Sciatic nerve (tissue), 2 donors: Measurements from ENCODE around the gene SUSD1. TPM values are rescaled to one million over a fixed set of nuclear protein-coding genes. Genes with fewer than 3 reads are reported as not detected.

Source experiments
- ATAC-seq: fragments of 200-7000 bp; cut with Tn5 transposase; one replicate; pipeline ENCODE4 v1.9.1; 2020; ENCODE audit warnings: mild to moderate bottlenecking, moderate library complexity
- DNase-seq: peaks from one replicate; pipeline ENCODE4 v3.0.0-alpha.2; 2020; ENCODE audit warnings: low spot score
- intact Hi-C: fragments of 100-400 bp; cut with DNase I; formaldehyde crosslinking; loops from one replicate; pipeline ENCODE4 v1.14.2; 2022
- total RNA-seq: library from RNA; stranded (reverse); fragmentation: NEBNext Ultra II Directional; extraction: Animal tissue kit (Norgen Biotek cat#: 25700); gene quantifications from one replicate; pipeline ENCODE4 v1.2.1, GENCODE V29; 2021
- donor health status: DM: no; HTN: no; CAD: no.
- donor health status: DM: no; HTN: no; CAD: no.

Gene SUSD1
- total RNA-seq, 1 donor from 2014 or later = 12.8 TPM

DNA sequence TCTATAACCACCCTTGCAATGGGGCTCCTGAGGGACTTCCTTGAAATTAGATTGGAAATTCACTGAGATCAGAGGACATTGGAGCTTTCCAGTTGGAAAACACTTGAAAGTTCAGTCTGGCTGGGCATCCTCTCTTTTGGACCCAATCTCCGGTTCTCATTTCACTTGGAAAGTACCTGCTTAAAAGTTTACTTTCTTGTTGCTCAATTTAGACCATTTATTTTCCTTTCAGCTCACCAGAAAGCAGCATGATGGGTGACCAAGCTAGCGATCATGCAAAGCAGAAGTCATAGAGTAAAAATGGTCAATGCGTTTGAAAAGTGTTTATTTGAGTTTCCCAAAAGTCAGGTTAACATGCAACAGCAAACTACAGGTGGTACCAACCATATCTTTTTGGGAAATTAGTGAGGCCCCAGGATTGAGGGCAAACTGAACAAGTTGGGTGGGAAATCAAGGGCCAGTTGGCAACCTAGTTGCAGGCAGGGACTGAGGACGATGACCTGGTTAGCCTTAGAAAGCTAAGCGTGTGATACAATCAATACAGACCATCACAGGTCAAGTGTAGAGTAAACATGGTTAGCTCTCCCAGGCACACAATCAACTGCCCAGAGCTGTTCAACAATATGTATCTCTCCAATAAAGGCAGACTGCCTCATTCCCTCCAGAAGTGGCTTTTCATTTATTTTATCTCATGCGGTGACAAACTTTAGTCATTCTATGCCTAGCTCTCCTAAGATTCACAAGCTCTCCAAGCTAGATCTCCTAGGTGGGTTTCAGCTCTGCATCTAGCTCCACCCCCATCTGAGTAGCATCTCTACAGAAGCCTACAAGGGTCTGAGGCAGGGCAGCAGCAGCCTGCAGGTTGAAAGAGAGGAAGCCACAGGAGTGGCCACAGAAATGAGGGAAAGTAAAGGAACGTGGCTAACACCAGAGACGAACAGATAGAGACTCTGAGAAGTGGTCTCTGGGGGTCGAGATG lies 141.6 kb downstream of the SUSD1 start:
- DNase-seq (no peak), ATAC-seq (no peak)
- intact Hi-C loops = no loop called here

DNA sequence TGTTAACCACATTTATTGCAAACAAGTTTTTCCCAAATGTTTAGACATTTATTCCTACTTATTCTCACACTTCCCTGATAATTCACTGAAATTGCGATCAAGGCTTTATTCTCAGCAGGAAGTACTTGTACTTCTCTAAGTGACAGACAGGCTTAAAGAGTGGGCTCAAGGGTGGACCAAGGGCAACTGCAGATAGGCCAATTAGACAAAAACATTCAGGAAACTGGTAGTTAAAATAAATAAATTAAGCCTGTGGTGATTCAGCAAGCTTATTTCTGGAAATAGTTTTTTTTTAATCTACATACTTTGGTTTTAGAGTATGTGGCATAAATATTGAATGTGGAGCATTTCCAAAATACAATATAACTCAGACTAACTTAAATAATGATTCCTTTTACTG lies 142.4 kb downstream of the SUSD1 start:
- no peak for ATAC-seq
- intact Hi-C loops = no loop called here
- no peak for DNase-seq

DNA sequence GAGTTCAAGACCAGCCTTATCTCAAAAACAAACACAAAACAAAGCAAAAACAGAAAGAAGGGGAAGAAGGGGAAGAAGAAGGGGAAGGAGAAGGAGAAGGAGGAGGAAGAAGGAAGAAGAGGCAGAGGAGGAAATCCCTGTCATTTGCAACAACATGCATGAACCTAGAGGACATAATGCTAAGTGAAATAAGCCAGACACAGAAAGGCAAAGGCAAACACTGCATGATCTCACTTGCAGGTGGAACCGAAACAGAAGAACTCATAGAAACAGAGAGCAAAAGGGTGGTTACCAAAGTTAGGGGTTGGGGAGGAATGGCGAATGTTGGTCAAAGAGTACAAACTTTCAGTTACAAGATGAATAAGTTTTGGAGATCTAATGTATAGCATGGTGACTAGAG lies 143.1 kb downstream of the SUSD1 start:
- intact Hi-C loops = no loop called here
- ATAC-seq = no peak

DNA sequence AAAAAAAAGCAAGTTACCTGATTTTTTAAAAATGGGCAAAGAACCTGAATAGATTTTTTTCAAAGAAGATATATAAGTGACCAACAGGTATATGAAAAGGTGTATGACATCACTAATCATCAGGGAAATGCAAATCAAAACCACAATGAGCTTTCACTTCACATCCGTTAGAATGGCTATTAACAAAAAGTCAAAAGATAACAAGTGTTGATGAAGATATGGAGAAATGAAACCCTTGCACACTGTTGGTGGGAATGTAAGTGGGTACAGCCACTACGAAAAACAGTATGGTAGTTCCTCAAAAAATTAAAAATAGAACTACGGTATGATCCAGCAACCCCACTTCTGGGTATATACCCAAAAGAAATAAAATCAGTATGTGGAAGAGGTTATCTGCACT lies 143.7 kb downstream of the SUSD1 start:
- intact Hi-C loops = no loop called here
- ATAC-seq (no peak), DNase-seq (no peak)

More for the DNA sequence above, 143.1 kb downstream of the SUSD1 start:
- DNase-seq = no peak

DNA sequence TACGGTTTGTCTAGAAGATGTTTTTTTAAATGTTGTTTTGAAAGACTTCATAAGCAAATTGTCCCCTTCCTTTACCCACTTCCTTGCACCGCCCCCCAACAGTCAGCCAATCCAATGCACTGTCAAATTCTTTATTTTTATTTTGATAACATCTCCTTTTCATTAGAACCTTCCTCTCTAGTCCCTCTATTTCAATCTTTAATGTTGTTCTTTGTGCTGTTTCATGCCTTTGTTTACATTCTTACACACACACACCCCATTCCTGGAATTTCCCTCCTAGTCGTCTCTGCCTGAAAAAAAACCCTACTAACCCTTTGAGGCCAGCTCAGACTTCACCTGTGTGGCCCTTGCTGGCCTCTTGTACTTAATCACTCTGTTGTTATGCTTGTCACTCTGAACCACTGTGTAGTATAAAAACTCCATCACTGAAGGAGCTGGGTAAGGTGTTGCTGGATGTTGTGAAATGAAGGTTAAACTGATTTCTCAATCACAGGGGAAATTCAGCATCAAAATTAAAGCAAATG lies 145.1 kb downstream of the SUSD1 start:
- ATAC-seq = peak; percentile 89
- no peak for DNase-seq
- intact Hi-C loops = no loop called here

DNA sequence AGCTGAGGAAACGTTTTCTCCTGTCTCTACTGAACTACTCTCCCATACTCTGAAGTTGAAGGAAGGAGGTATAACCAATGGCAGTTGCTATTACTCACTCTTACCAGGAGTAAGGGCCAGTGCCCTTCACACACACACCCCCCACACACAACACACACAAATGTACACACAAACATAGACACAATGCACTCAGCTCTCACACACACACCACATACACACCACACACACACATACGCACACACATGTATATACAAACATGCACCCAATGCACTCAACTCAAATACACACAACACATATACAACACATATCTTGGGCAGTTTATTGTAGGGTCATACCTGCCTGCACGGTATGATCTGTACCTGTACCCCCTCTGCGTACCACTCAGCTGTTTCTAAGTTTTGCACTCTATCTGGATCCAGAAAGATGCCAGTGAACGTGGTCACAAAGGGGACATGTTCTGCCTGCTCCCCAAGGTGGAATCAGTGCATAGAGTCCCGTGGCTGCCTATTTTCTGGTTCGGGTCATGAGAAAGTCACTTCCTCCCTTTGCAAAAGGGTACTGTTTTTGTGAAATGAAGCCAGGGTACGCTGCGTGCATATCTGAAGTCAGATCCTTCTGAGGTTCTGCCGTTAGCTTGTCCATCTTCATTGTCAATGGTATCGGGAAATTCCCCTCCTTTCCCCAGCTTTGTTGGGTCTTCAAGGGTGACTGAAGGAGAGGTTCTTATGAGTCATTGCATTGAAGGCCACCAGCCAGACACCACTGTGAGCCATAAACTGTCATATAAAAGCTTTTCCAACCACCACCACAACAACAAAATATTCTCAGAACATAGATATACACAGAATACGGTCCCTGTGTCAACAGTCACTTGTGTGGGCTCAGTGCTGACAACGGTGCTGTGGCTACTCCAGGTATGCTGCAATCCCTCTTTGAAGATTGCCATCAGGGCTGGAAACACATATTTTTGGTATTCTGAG lies 146.6 kb downstream of the SUSD1 start:
- intact Hi-C loops = no loop called here
- ATAC-seq (no peak), DNase-seq (no peak)

DNA sequence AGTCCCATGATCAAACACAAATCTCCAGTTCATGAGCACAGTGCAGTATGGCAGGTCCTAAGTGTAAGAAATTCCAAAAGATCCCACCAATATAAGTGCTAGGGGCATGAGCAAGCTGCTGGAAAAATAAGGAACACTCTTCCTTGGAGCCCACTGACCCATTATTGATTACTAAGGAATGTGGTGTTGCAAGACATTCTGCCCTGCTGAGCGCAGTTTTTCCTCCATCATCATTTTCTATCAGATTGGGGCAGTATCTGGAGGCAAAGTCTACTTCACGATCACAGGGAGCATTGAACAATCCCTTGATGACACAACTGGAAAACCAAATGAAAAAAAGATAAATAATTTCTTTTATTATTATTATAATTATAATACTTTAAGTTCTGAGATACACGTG lies 149.2 kb downstream of the SUSD1 start:
- no peak for ATAC-seq
- DNase-seq = no peak
- intact Hi-C loops = no loop called here

DNA sequence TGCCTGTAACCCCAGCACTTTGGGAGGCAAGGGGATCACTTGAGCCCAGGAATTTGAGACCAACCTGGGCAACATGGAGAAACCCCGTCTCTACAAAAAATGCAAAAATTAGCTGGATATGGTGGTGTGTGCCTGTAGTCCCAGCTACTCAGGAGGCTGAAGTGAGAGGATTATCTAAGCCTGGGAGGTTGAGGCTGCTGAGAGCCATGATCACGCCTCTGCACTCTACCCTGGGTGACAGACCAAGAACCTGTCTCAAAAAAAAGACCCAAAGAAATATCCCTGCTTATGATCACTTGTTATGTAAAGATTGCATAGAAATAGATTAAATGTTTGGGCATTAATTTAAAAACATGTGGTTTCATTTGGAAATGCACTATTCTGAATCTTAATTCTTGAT lies 153.4 kb downstream of the SUSD1 start:
- DNase-seq = no peak
- ATAC-seq = no peak
- intact Hi-C loops = no loop called here

DNA sequence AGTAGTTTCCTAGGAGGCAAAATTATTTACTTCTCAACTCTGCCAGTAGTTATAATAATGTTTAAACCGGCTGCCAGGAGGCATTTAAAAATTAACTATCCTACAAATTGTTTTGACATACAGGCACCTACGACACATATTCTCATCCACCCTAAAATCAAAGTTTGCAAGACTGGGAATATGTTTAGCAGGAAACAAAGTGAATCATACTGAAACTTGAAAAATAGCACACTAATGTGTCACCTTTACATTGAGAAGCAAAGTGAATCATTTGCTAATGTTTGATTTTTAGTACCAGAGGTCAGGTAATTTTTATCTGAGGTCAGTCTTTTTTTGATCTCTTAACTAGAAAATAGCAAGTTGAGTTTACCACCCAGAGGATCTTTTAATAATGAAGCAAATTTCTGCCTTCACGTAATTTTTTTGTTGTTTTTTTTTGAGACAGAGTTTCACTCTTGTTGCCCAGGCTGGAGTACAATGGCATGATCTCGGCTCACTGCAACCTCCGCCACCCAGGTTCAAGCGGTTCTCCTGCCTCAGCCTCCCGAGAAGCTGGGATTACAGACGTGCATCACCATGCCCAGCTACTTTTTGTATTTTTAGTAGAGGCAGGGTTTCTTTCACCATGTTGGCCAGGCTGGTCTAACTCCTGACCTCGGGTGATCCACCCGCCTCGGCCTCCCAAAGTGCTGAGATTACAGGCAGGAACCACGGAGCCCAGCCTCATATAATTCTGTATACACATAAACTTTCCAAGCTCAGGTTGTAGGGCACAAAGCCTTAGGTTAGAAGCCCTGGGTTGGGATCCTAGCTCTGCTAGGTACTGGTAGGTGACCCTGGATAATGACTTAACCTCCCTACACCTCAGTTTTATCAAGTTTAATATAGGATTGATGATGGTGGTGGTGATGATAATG lies 154.2 kb downstream of the SUSD1 start:
- DNase-seq (no peak), ATAC-seq (no peak)
- intact Hi-C loops = no loop called here

DNA sequence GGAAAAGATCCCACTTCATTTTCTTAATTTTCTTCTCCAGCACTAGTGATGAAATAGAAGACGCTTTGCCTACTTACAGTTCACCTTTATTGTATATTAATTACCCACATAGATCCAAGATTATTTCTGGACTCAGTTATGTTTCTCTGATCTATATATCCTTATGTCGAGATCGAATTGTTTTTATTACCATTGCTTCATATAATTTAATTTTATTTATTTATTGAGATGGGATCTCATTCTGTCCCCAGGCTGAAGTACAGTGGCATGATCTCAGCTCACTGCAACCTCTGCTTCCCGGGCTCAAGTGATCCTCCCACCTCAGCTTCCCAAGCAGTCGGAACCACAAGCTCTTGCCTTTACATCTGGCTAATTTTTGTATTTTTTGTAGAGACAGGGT lies 157.2 kb downstream of the SUSD1 start:
- DNase-seq (no peak), ATAC-seq (no peak)
- intact Hi-C loops = no loop called here

DNA sequence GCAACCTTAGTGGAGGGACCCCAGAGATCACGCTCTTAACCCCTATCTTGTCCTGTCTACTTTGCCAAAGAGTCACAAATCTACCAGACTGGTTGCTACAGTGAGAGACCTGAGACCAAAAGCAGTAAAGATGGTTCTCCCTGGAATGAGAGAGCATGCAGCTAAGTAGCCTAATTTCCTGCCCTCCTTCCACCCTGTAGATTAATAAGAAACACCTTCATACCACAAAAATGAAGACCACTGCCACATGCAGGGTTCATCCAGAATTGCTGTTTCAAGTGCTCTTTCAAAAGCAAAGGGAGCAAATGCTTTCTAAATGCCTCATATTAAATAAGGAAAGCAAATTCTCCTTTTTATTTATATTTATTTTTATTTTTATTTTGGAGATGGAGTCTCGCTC lies 159.4 kb downstream of the SUSD1 start:
- ATAC-seq (no peak), DNase-seq (no peak)
- intact Hi-C loops = no loop called here

DNA sequence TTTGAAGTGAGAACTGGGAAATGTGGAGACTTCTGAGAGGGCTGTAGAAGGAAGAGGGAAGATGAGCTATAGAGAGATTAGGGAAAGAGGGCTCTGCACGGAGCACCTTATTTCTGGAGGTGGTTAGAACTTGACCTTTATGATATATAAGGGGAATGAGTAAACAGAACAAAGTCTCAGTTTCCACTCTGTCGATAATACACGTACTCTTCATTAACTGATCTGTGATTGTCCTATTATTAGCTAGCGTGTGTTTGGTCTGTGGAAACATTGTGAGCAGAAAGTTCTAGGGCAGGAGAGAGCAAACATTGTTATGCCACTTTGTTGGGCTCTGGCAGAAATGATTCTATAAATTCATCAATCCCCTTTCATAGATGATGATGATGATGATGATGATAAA lies 159.9 kb downstream of the SUSD1 start:
- no peak for DNase-seq
- intact Hi-C loops = no loop called here
- ATAC-seq = no peak

DNA sequence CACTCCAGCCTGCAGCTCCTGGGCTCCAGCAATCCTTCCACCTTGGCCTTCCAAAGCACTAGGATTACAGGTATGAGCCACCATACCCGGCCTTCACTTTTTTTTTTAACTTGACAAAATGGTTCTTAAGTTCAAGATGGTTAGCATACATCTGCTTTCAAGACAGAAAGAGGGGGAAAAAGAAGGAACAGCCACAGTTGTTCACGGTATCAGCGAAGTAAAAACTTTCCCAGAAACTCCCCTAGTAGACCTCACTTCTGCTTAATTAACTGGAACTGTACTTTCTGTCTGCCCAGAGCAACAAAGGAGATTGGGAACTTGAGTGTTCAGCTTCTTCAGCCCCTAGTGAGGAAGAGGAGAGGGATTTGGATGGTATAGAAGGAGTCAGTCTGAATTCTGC lies 161.8 kb downstream of the SUSD1 start:
- peak; percentile 34 for ATAC-seq
- DNase-seq = no peak
- intact Hi-C loops = no loop called here

DNA sequence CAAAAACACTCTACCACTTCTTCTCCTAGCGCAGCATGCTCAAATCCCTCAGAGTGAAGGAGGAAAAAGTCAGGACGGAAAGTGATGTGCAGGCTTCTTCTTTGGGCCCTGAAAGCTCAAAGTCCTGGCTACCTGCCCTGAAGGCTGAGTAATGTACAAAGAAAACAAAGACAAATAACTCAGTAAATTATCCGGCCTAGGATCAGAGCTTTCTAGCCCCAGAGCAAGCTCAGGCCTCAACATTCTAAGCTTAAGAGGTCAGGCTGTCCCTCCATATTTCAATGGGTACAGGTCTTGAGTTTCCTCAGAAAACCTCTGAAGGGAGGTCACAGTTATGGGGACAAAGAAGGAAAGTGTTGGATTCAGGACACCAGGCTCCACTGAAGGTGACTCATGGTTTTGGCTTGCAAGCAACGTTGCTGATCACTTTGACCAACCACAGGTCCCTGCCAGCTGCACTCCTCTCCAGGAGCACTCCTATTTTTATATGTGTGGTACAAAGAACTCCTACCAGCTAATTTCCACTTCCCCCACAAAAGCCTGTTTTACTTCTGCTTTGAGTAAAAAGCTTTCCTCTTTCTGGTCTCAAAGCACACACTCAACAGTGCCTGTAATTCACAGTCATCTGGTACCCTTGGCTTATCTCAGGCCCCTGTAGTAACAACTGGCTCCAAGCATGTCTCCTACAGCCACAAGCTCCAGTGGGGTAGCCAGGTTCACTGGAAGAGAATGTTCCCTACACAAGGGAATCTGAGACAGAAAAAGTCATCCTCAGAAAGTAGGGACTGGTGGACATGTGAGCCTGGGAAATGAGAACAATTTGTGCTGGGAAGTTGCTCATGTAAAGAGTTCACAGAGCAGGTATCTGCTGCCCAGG lies 162.8 kb downstream of the SUSD1 start:
- ATAC-seq = peak; percentile 88
- intact Hi-C loops = no loop called here
- no peak for DNase-seq

DNA sequence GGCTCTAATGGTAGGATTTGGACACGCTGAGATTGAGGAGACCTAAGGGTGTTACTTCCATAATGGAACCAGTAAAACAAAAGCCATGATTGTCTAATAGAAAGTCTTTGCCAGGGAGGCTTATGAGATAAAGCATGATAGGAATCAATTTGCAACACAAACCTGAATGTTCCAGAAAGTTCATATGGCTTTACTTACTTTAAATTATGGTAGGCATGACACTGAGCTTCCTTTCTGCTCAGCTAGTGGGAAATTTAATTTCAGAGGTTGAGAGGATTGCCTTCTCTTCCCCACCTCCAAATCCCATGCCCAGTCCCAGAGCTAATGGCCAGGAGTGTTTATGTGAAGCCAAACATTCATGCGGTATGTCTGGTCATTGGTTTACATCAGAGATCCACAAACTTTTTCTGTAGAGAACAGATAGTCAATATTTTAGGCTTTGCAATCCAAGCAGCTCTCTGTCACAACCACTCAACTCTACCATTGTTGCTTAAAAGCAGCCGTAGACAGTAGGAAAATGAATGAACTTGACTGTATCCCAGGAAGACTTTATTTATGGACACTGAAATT lies 164.0 kb downstream of the SUSD1 start:
- ATAC-seq (no peak), DNase-seq (no peak)
- intact Hi-C loops = no loop called here

DNA sequence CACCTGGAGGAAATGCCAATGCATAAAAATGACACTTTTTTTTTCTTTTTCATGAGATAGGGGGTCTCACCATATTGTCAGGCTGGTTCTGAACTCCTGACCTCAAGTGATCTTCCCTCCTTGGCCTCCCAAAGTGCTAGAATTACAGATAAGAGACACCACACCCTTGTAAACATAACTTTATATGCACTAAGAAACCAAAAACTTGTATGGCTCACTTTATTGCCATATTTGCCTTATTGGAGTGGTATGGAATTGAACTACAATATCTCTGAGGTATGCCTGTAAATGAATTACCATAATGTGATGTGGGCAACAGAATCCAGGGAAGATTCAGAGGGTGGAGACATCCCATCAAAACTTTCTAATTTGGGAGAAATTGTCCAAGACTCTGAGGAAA lies 164.6 kb downstream of the SUSD1 start:
- no peak for DNase-seq
- no peak for ATAC-seq
- intact Hi-C loops = no loop called here

DNA sequence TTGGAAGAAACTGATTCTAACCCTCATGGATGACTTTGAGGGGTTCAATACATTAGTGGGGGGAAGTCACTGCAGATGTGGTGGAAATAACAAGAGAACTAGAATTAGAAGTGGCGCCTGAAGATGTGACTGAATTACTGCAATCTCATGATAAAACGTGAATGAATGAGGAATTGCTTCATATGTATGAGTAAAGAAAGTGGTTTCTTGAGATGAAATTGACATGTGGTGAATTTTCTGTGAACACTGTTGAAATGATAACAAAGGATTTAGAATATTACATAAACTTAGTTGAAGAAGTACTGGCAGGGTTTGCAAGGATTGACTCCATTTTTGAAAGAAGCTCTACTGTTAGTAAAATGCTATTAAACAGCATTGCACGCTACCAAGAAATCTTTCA lies 165.4 kb downstream of the SUSD1 start:
- intact Hi-C loops = no loop called here

More for the DNA sequence above, 165.4 kb downstream of the SUSD1 start:
- DNase-seq (no peak), ATAC-seq (no peak)
